HepG2 (cell line): Measurements from ENCODE around the gene UBXN6. TPM values are rescaled to one million over a fixed set of nuclear protein-coding genes. Genes with fewer than 3 reads are reported as not detected.

Experiments used
- BORCS8-MEF2B ChIP-seq: sonication (generic); formaldehyde crosslinking; IDR thresholded peaks from 2 replicates; pipeline ENCODE4 v1.8.0; 2022; ENCODE audit warnings: mild to moderate bottlenecking, missing genetic modification reagents
- CCDC6 ChIP-seq: sonication (generic); formaldehyde crosslinking; IDR thresholded peaks from 2 replicates; pipeline ENCODE4 v1.8.1; 2022; ENCODE audit warnings: mild to moderate bottlenecking, missing genetic modification reagents, moderate library complexity
- FOXC1 ChIP-seq: sonication (generic); formaldehyde crosslinking; IDR thresholded peaks from 2 replicates; pipeline ENCODE4 v1.8.0; 2022; ENCODE audit warnings: mild to moderate bottlenecking, missing genetic modification reagents, borderline replicate concordance
- FOXK2 ChIP-seq: fragments of 450-650 bp; IDR thresholded peaks from 2 replicates; pipeline ENCODE4 v1.6.1; 2016
- GLI4 ChIP-seq: sonication (generic); formaldehyde crosslinking; IDR thresholded peaks from 2 replicates; pipeline ENCODE4 v1.5.1; 2020; ENCODE audit warnings: missing genetic modification reagents, mild to moderate bottlenecking, moderate library complexity, borderline replicate concordance
- JDP2 ChIP-seq: sonication (generic); formaldehyde crosslinking; IDR thresholded peaks from 2 replicates; pipeline ENCODE4 v1.8.1; 2022; ENCODE audit warnings: missing genetic modification reagents, borderline replicate concordance
- KDM5A ChIP-seq: fragments of 200-600 bp; sonication (generic); IDR thresholded peaks from 2 replicates; pipeline ENCODE4 v1.7.0; 2018; ENCODE audit warnings: antibody characterized with exemption, mild to moderate bottlenecking, low read length, borderline replicate concordance
- KLF13 ChIP-seq: sonication (generic); formaldehyde crosslinking; IDR thresholded peaks from 2 replicates; pipeline ENCODE4 v1.4.0; 2020; ENCODE audit warnings: mild to moderate bottlenecking, missing genetic modification reagents
- NCOR1 ChIP-seq: fragments of 200-600 bp; sonication (generic); IDR thresholded peaks from 2 replicates; pipeline ENCODE4 v1.7.0; 2017; ENCODE audit warnings: antibody characterized with exemption, low read length, borderline replicate concordance
- PAF1 ChIP-seq: IDR thresholded peaks from 2 replicates; pipeline ENCODE4 v1.6.1; 2016; ENCODE audit warnings: missing genetic modification reagents, missing compliant biosample characterization
- SIN3B ChIP-seq: fragments of 150-350 bp; IDR thresholded peaks from 2 replicates; pipeline ENCODE4 v1.6.1; 2014; ENCODE audit warnings: low read length
- SMAD1 ChIP-seq: sonication (generic); formaldehyde crosslinking; IDR thresholded peaks from 2 replicates; pipeline ENCODE4 v1.4.0; 2020; ENCODE audit warnings: missing genetic modification reagents, low read depth, mild to moderate bottlenecking, borderline replicate concordance
- TARDBP ChIP-seq: sonication (generic); formaldehyde crosslinking; IDR thresholded peaks from 2 replicates; pipeline ENCODE4 v1.8.0; 2022; ENCODE audit warnings: mild to moderate bottlenecking, missing genetic modification reagents
- ZNF138 ChIP-seq: sonication (generic); formaldehyde crosslinking; IDR thresholded peaks from 2 replicates; pipeline ENCODE4 v1.5.0; 2020; ENCODE audit warnings: mild to moderate bottlenecking, low read depth, missing genetic modification reagents
- ZNF292 ChIP-seq: sonication (generic); formaldehyde crosslinking; IDR thresholded peaks from 2 replicates; pipeline ENCODE4 v1.8.1; 2022; ENCODE audit warnings: mild to moderate bottlenecking, low read depth, missing genetic modification reagents, borderline replicate concordance
- ZNF562 ChIP-seq: sonication (generic); formaldehyde crosslinking; IDR thresholded peaks from 2 replicates; pipeline ENCODE4 v1.8.0; 2022; ENCODE audit warnings: missing genetic modification reagents, borderline replicate concordance
- ZNF670 ChIP-seq: sonication (generic); formaldehyde crosslinking; IDR thresholded peaks from 2 replicates; pipeline ENCODE4 v1.8.0; 2022; ENCODE audit warnings: mild to moderate bottlenecking, missing genetic modification reagents, borderline replicate concordance
- ZNF747 ChIP-seq: sonication (generic); formaldehyde crosslinking; IDR thresholded peaks from 2 replicates; pipeline ENCODE4 v1.8.1; 2023; ENCODE audit warnings: missing genetic modification reagents, mild to moderate bottlenecking, borderline replicate concordance
- polyA plus RNA-seq, 8 experiments: library from polyadenylated mRNA; depleted of rRNA in 3 of 8; stranded (reverse) in 7 of 8; unstranded in 1 of 8; fragments of >200 nt; fragmentation: Illumina TruSeq in 4 of 8; extraction: Trizol in 4 of 8; gene quantifications; 2 replicates each; pipeline versions ENCODE4 v1.2.1 to v1.2.3, GENCODE V29; 2011 to 2016; ENCODE audit warnings: low read depth in 4 of 8, missing spikeins in 1 of 8, mixed read lengths in 1 of 8; ENCODE audit not compliant: insufficient read depth in 1 of 8
- total RNA-seq, 5 experiments: library from RNA; depleted of rRNA; stranded (reverse); fragments of >200 nt; fragmentation: Illumina TruSeq; extraction: Trizol; gene quantifications; 2 replicates each; pipeline ENCODE4 v1.2.3, GENCODE V29; 2016; ENCODE audit warnings: low read depth in 1 of 5
- TF ChIP-seq, protein P1 (sequence below), 2 experiments: sonication (generic) in 1 of 2; formaldehyde crosslinking in 1 of 2; IDR thresholded peaks; 2 replicates each; pipeline versions ENCODE4 v1.6.1 to v1.9.0; 2014 to 2022; ENCODE audit warnings: antibody characterized with exemption in 1 of 2, borderline replicate concordance in 1 of 2, inconsistent platforms in 1 of 2, low read depth in 1 of 2, missing genetic modification reagents in 1 of 2
- TF ChIP-seq, protein P2 (sequence below): IDR thresholded peaks from 2 replicates; pipeline ENCODE4 v1.6.1; 2016; ENCODE audit warnings: mild to moderate bottlenecking

The UBXN6 gene
- total and polyA plus RNA-seq, 2 of the 13 experiments (the other 11 are each of a cell fraction or from before 2014, with no cell fraction given), result 34.9 to 35.5 TPM

DNA sequence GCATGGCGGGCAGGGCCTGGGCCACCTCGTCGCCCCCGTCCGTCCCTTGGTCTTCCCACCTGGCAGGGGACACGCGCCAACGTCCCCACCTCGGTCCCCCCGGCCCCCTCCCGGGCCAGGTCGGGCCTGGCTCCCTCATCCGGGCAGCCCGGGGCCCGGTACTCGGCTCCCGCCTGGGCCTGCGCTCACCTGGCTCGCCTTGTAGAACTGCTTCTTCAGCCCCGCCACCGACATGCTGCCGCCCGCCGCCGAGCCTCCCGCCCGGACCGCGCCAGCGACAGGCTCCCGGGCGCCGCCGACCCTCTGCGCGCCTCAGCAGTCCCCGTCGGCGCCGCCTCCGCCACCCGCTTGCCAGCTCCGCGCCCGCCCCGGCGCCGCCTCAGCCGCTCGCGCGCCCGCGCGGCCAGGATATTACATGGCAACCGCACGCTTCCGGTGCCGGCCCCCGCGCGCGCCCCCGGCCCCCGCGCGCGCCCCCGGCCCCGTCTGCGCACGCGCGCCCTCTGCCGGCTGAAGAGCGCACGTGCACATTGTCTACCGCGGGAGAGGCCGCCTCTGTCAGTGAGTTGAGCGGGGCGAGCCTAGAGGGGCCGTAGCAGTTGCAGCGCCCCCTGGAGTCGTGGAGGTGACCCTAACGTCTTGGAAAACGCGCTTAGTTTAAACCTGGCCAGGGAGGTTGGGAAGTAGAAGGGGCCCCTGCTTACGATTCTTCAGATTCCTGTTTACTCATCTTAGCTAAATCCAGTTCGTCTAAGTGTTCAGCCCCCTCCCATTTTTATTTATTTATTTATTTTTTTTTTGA is 57.3 kb downstream of the UBXN6 start, which contains the start of gene SH3GL1 (continued):
- TF ChIP-seq KDM5A (0 out of 2 replicates have a peak, but pooled peaks have one; percentile 19), CCDC6 (peak; percentile 89; the same call in 1 of the 2 replicates), ZNF670 (CRISPR knock-in tag) (no peak), FOXC1 (CRISPR knock-in tag) (0 out of 2 replicates have a peak, but pooled peaks have one; percentile 27), ZNF747 (0 out of 2 replicates have a peak, but pooled peaks have one; percentile 10), JDP2 (CRISPR knock-in tag) (0 out of 2 replicates have a peak, but pooled peaks have one; percentile 37), KLF13 (CRISPR knock-in tag) (no peak), ZNF562 (CRISPR knock-in tag) (no peak), BORCS8-MEF2B (CRISPR knock-in tag) (peak; percentile 55; the same call in 1 of the 2 replicates), TARDBP (peak; percentile 89), PAF1 (CRISPR knock-in tag) (no peak), NCOR1 (no peak), ZNF292 (CRISPR knock-in tag) (no peak), FOXK2 (no peak), ZNF138 (CRISPR knock-in tag) (no peak), SIN3B (peak; percentile 87), GLI4 (CRISPR knock-in tag) (no peak), SMAD1 (CRISPR knock-in tag) (no peak)
- TF ChIP-seq, protein P1, sequence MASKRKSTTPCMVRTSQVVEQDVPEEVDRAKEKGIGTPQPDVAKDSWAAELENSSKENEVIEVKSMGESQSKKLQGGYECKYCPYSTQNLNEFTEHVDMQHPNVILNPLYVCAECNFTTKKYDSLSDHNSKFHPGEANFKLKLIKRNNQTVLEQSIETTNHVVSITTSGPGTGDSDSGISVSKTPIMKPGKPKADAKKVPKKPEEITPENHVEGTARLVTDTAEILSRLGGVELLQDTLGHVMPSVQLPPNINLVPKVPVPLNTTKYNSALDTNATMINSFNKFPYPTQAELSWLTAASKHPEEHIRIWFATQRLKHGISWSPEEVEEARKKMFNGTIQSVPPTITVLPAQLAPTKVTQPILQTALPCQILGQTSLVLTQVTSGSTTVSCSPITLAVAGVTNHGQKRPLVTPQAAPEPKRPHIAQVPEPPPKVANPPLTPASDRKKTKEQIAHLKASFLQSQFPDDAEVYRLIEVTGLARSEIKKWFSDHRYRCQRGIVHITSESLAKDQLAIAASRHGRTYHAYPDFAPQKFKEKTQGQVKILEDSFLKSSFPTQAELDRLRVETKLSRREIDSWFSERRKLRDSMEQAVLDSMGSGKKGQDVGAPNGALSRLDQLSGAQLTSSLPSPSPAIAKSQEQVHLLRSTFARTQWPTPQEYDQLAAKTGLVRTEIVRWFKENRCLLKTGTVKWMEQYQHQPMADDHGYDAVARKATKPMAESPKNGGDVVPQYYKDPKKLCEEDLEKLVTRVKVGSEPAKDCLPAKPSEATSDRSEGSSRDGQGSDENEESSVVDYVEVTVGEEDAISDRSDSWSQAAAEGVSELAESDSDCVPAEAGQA (IDR thresholded peaks at IDR 0.05; ENCODE audit: low read depth), result peak; percentile 37; the same call in 1 of the 2 replicates
- TF ChIP-seq, protein P1 (CRISPR knock-in tag; IDR thresholded peaks at IDR 0.05; ENCODE audit: borderline replicate concordance), result no peak
- TF ChIP-seq, protein P2, sequence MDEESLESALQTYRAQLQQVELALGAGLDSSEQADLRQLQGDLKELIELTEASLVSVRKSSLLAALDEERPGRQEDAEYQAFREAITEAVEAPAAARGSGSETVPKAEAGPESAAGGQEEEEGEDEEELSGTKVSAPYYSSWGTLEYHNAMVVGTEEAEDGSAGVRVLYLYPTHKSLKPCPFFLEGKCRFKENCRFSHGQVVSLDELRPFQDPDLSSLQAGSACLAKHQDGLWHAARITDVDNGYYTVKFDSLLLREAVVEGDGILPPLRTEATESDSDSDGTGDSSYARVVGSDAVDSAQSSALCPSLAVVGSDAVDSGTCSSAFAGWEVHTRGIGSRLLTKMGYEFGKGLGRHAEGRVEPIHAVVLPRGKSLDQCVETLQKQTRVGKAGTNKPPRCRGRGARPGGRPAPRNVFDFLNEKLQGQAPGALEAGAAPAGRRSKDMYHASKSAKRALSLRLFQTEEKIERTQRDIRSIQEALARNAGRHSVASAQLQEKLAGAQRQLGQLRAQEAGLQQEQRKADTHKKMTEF, result peak; percentile 75; the same call in 1 of the 2 replicates
